K562 (cell line): ENCODE data around the gene SLC16A1. TPM values are rescaled to one million over a fixed set of nuclear protein-coding genes. Genes with fewer than 3 reads are reported as not detected.
"Not testable (repeated sequence)": the region's sequence is repeated elsewhere in the genome, so short reads cannot be mapped to it uniquely, and the experiment has no call there.

ENCODE experiments used
- ATAC-seq: fragments of 200-7000 bp; cut with Tn5 transposase; 3 replicates; pipeline ENCODE4 v1.9.1; 2020; ENCODE audit warnings: moderate library complexity
- BruUV-seq: library from RNA; stranded (reverse); fragments of 400-500 nt; replicated peaks from 2 replicates; lab custom pipeline; 2021; lab: Mats Ljungman, UMichigan
- CTCF ChIA-PET: fragments of 300-600 bp; formaldehyde crosslinking; extraction: SDS; loops from one replicate; lab custom pipeline; 2021; ENCODE audit warnings: low intra/inter-chr PET ratio; lab: Yijun Ruan, JAX
- POLR2A ChIA-PET: fragments of 300-600, 350-650 bp; sonication (Branson Sonifier 250); formaldehyde crosslinking; extraction: SDS; loops from one replicate; lab custom pipeline; 2021; ENCODE audit warnings: antibody characterized with exemption, inconsistent platforms; lab: Yijun Ruan, JAX
- DNase-seq, 4 experiments: peaks; one replicate each; pipeline versions ENCODE4 v3.0.0 to v3.0.0-alpha.2; 2011 to 2018; ENCODE audit warnings: low spot score in 3 of 4, mixed read lengths in 3 of 4; ENCODE audit errors: extremely low read depth in 1 of 4
- FAIRE-seq: peaks from 2 replicates; lab custom pipeline; 2011; peaks lifted over from hg19 to GRCh38; lab: Jason Lieb, UNC
- H2AFZ ChIP-seq: 2 replicates; pipeline ENCODE4 v1.6.0; 2011; ENCODE audit warnings: low read depth, low read length, control low read depth, inconsistent platforms
- H3K27ac ChIP-seq: fragments of 200-600 bp; 3 replicates; pipeline ENCODE4 v1.8.0; 2011; ENCODE audit warnings: low read depth, mild to moderate bottlenecking, control low read depth, inconsistent platforms, low read length, moderate library complexity, mixed read lengths; ENCODE audit errors: extremely low read depth
- H3K27me3 ChIP-seq, 2 experiments: fragments of 300-600 bp in 1 of 2; 2 replicates in 1 of 2; 3 replicates in 1 of 2; pipeline versions ENCODE4 v1.6.0 to v1.8.0; 2011; ENCODE audit warnings: inconsistent platforms in 2 of 2, low read length in 2 of 2, mild to moderate bottlenecking in 1 of 2, mixed read lengths in 1 of 2, moderate library complexity in 1 of 2; ENCODE audit not compliant: control insufficient read depth in 2 of 2, insufficient read depth in 2 of 2
- H3K36me3 ChIP-seq: fragments of 300-600 bp; 3 replicates; pipeline ENCODE4 v1.8.0; 2011; ENCODE audit warnings: mild to moderate bottlenecking, low read length, inconsistent platforms; ENCODE audit not compliant: control insufficient read depth, insufficient read depth
- H3K4me1 ChIP-seq, 2 experiments: fragments of 200-600 bp in 1 of 2; replicated peaks in 1 of 2; 2 replicates in 1 of 2; 3 replicates in 1 of 2; pipeline versions ENCODE4 v1.5.1 to v1.8.0; 2011; ENCODE audit warnings: inconsistent platforms in 2 of 2, low read length in 2 of 2, mild to moderate bottlenecking in 1 of 2, mixed read lengths in 1 of 2, moderate library complexity in 1 of 2; ENCODE audit not compliant: control insufficient read depth in 2 of 2, insufficient read depth in 2 of 2
- H3K4me2 ChIP-seq: 2 replicates; pipeline ENCODE4 v1.6.1; 2011; ENCODE audit warnings: low read length, control low read depth, inconsistent platforms, mixed read lengths; ENCODE audit not compliant: insufficient read depth
- H3K4me3 ChIP-seq: fragments of 200-600 bp; sonication (generic), shearing (Covaris generic); 2 replicates; pipeline ENCODE4 v1.5.1; 2016; ENCODE audit warnings: control low read depth, inconsistent platforms
- H3K79me2 ChIP-seq: fragments of 200-600 bp; 3 replicates; pipeline ENCODE4 v1.8.0; 2011; ENCODE audit warnings: low read length, inconsistent platforms; ENCODE audit not compliant: control insufficient read depth, insufficient read depth
- H3K9ac ChIP-seq, 2 experiments: 2 replicates each; pipeline versions ENCODE4 v1.6.0 to v1.6.1; 2011; ENCODE audit warnings: low read depth in 2 of 2, low read length in 2 of 2, control low read depth in 1 of 2, inconsistent platforms in 1 of 2, mild to moderate bottlenecking in 1 of 2, mixed read lengths in 1 of 2; ENCODE audit not compliant: insufficient read depth in 1 of 2
- H3K9me1 ChIP-seq: one replicate; pipeline ENCODE4 v1.6.0; 2011; ENCODE audit warnings: inconsistent platforms, mild to moderate bottlenecking, low read length, moderate library complexity; ENCODE audit not compliant: control insufficient read depth, insufficient read depth
- H3K9me3 ChIP-seq: replicated peaks from 2 replicates; pipeline ENCODE4 v1.5.1; 2011; ENCODE audit warnings: low read depth, low read length, inconsistent platforms; ENCODE audit not compliant: control insufficient read depth, insufficient read depth
- H4K20me1 ChIP-seq: replicated peaks from 2 replicates; pipeline ENCODE4 v1.6.1; 2011; ENCODE audit warnings: low read length, inconsistent platforms, mixed read lengths; ENCODE audit not compliant: control insufficient read depth, insufficient read depth
- FUS ChIP-seq: fragments of 200-400 bp; formaldehyde crosslinking; optimal IDR thresholded peaks from 2 replicates; pipeline ENCODE3; 2017; ENCODE audit warnings: low read depth, low read length
- WGBS: fragments of 100-300 bp; shearing (Covaris generic); methylation state at CpG from one replicate; pipeline ENCODE4 v1.1.6; 2016; ENCODE audit warnings: low coverage, mixed read lengths; ENCODE audit not compliant: insufficient coverage; ENCODE audit errors: missing lambda C conversion rate; 5-methylcytosine and 5-hydroxymethylcytosine counted together
- in situ Hi-C: fragments of 300-500 bp; cut with MboI; formaldehyde crosslinking; loops from 4 replicates; pipeline ENCODE4 v1.15.0; 2018; ENCODE audit warnings: inconsistent platforms, mixed read lengths
- intact Hi-C: fragments of 100-400 bp; cut with micrococcal nuclease; formaldehyde crosslinking; loops from 2 replicates; pipeline ENCODE4 v1.14.2; 2022
- polyA plus RNA-seq, 8 experiments: library from polyadenylated mRNA; depleted of rRNA in 4 of 8; stranded (reverse) in 5 of 8; unstranded in 3 of 8; fragments of >200 nt; fragmentation: Nextera tagmentation in 2 of 8; fragmentation: Illumina TruSeq in 1 of 8; extraction: Ambion mirVana in 2 of 8; extraction: Trizol in 1 of 8; gene quantifications; 2 replicates each; pipeline versions ENCODE4 v1.2.1 to v1.2.3, GENCODE V29; 2011 to 2014; ENCODE audit warnings: inconsistent platforms in 1 of 8, missing spikeins in 1 of 8
- total RNA-seq, 7 experiments: library from RNA; depleted of rRNA in 6 of 7; stranded (reverse); fragments of >200 nt in 6 of 7; fragmentation: Illumina TruSeq in 2 of 7; extraction: Trizol in 2 of 7; gene quantifications; 2 replicates each; pipeline versions ENCODE4 v1.2.1 to v1.2.3, GENCODE V29; 2011 to 2021; ENCODE audit warnings: low replicate concordance in 1 of 7

The SLC16A1 gene
- total and polyA plus RNA-seq, 9 of the 15 experiments (the other 6 are each of a cell fraction or from before 2014, with no cell fraction given), result 73.1 to 244 (median 117) TPM

- no peak for TF ChIP-seq FUS
Observed at GRCh38 chr1:112893288-112894009, 62.5 kb downstream of the SLC16A1 start (continued).

GRCh38 chr1:112889906-112890305, 66.1 kb downstream of the SLC16A1 start:
- H3K27me3 ChIP-seq, H3K79me2 ChIP-seq, H3K36me3 ChIP-seq, H3K9me1 ChIP-seq, CTCF ChIA-PET, ATAC-seq, H3K9ac ChIP-seq, H3K4me2 ChIP-seq, H3K4me3 ChIP-seq, H3K27ac ChIP-seq, FAIRE-seq, H4K20me1 ChIP-seq, H2AFZ ChIP-seq, in situ Hi-C loops, intact Hi-C loops, BruUV-seq, H3K9me3 ChIP-seq, DNase-seq: not testable (repeated sequence)
- POLR2A ChIA-PET, result interaction anchor here (1.1 to 1.8 kb wide), 6 partner anchors 9 to 869 kb away, joined by 3 to 10 read pairs (median 4); partner anchors contain the start of gene PHTF1
- 87% methylated on average over 9 of the region's 9 CpGs for WGBS
- peaks cover 26 to 27% of the 10 kb centered on the region in 2 experiments; a peak in 4 of 5 replicates for H3K4me1 ChIP-seq
